Measurements from ENCODE around the gene B3GLCT. TPM values are rescaled to one million over a fixed set of nuclear protein-coding genes. Genes with fewer than 3 reads are reported as not detected.

B3GLCT gene
- total and polyA plus RNA-seq, 2 donors (not counting 3 experiments of a cell fraction or from before 2014, with no cell fraction given) = 5.2 to 14.6 TPM

GRCh38 chr13:31184981-31185645 is 14.7 kb upstream of the B3GLCT start:
- Histone ChIP-seq H3K4me3 (replicated peaks in 1 of 3; ENCODE audit: insufficient read depth in 1 of 3, low read depth in 1 of 3, low read length in 3 of 3) (no peak overlapping the region), H2AFZ (ENCODE audit: low read depth, low read length) (no peak overlapping the region), H3K27me3 (ENCODE audit: control insufficient read depth in 2 of 2, insufficient read depth in 2 of 2, low read length in 2 of 2) (peaks cover 8 to 12% of the 10 kb centered on the region in 2 experiments), H3K9me3 (replicated peaks; ENCODE audit: control insufficient read depth, insufficient read depth, low read length) (no peaks in the 10 kb centered on the region), H3K36me3 (ENCODE audit: control insufficient read depth in 2 of 2, extremely low read depth in 1 of 2, insufficient read depth in 2 of 2, low read length in 2 of 2) (no peaks in the 10 kb centered on the region), H3K4me2 (ENCODE audit: insufficient read depth, low read length) (no peak overlapping the region), H3K9ac (replicated peaks; ENCODE audit: extremely low read depth, insufficient read depth, low read length) (no peak overlapping the region), H4K20me1 (replicated peaks; ENCODE audit: control insufficient read depth, extremely low read depth, insufficient read depth, low read length) (no peaks in the 10 kb centered on the region), H3K27ac (ENCODE audit: insufficient read depth, low read depth, low read length) (no peak overlapping the region), H3K4me1 (ENCODE audit: control insufficient read depth, extremely low read depth, insufficient read depth, low read length) (no peaks in the 10 kb centered on the region), H3K79me2 (ENCODE audit: control insufficient read depth, insufficient read depth, low read length) (no peaks in the 10 kb centered on the region), H3K9me1 (replicated peaks; ENCODE audit: control insufficient read depth, extremely low read depth, insufficient read depth, low read length) (no peaks in the 10 kb centered on the region)
- ChIA-PET POLR2A (no interaction called here), CTCF (no interaction called here)
- TF ChIP-seq FOS (IDR thresholded peaks at IDR 0.05; ENCODE audit: borderline replicate concordance, insufficient read depth, low read length) (no peak), CTCF (IDR thresholded peaks at IDR 0.05; ENCODE audit: extremely low read depth in 1 of 2, insufficient read depth in 1 of 2, low read depth in 1 of 2, low read length in 2 of 2) (no peak), POLR2AphosphoS5 (IDR thresholded peaks at IDR 0.05; ENCODE audit: insufficient read depth, low read depth, low read length) (no peak), MYC (IDR thresholded peaks at IDR 0.05; ENCODE audit: low read depth, low read length) (no peak), POLR2A (IDR thresholded peaks at IDR 0.05; ENCODE audit: low read depth, low read length) (no peak), GATA2 (IDR thresholded peaks at IDR 0.05; ENCODE audit: insufficient read depth, insufficient read length, low read depth, low read length) (no peak), JUN (IDR thresholded peaks at IDR 0.05; ENCODE audit: borderline replicate concordance, insufficient read depth, insufficient read length, low read depth) (no peak), EZH2 (IDR thresholded peaks at IDR 0.05; ENCODE audit: borderline replicate concordance, low read depth, low read length, severe bottlenecking) (no peak)
- TF ChIP-seq, protein P1, sequence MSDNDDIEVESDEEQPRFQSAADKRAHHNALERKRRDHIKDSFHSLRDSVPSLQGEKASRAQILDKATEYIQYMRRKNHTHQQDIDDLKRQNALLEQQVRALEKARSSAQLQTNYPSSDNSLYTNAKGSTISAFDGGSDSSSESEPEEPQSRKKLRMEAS (IDR thresholded peaks at IDR 0.05; ENCODE audit: insufficient read depth, insufficient read length) = no peak
- dilution Hi-C loops (cut with MboI; ENCODE audit: extremely low pct_ligation_motif_present, low sequenced_read_pairs) = no loop called here
- DNase-seq (ENCODE audit: low read depth, low spot score) (no peak), FAIRE-seq (no peak)
- intact Hi-C loops (cut with micrococcal nuclease) = no loop called here
- BruUV-seq (replicated peaks) = no TSS peak

Data from endothelial cell of umbilical vein (primary cell).